A549 (cell line): ENCODE data around the gene DOK7.

Source experiments
- CEBPB ChIP-seq, 2 experiments: fragments of >200 bp in 1 of 2; sonication (Bioruptor Twin) in 1 of 2; formaldehyde crosslinking in 1 of 2; IDR thresholded peaks; 2 replicates each; pipeline ENCODE4 v1.6.1; 2012 to 2016
- CHD2 ChIP-seq: fragments of 150-350 bp; IDR thresholded peaks from 2 replicates; pipeline ENCODE4 v1.6.1; 2014; ENCODE audit warnings: low read length; ENCODE audit not compliant: partially characterized antibody
- CHD4 ChIP-seq: fragments of 200-600 bp; sonication (generic); IDR thresholded peaks from 2 replicates; pipeline ENCODE4 v1.6.1; 2016; ENCODE audit warnings: antibody characterized with exemption, mild to moderate bottlenecking, borderline replicate concordance
- CTCF ChIP-seq: fragments of >200 bp; sonication (Bioruptor Twin); formaldehyde crosslinking; IDR thresholded peaks from 3 replicates; pipeline ENCODE4 v1.5.1; 2016
- EP300 ChIP-seq, 2 experiments: fragments of >200 bp; sonication (Bioruptor Twin); formaldehyde crosslinking; IDR thresholded peaks; 2 replicates in 1 of 2; 3 replicates in 1 of 2; pipeline ENCODE4 v1.6.1; 2016 to 2017
- FOSL2 ChIP-seq, 2 experiments: fragments of 450-650 bp in 1 of 2; fragments of >200 bp in 1 of 2; sonication (Bioruptor Twin) in 1 of 2; formaldehyde crosslinking; IDR thresholded peaks; 2 replicates each; pipeline versions ENCODE4 v1.5.0 to v1.6.1; 2016 to 2020; ENCODE audit warnings: mild to moderate bottlenecking in 1 of 2, moderate library complexity in 1 of 2
- HOXA7 ChIP-seq: fragments of 250-450 bp; sonication (Bioruptor Pico); IDR thresholded peaks from 2 replicates; pipeline ENCODE4 v1.5.0; 2020; ENCODE audit warnings: mild to moderate bottlenecking, moderate library complexity
- MAX ChIP-seq: IDR thresholded peaks from 2 replicates; pipeline ENCODE4 v1.6.1; 2012
- NR3C1 ChIP-seq: fragments of >200 bp; sonication (Bioruptor Twin); formaldehyde crosslinking; IDR thresholded peaks from 3 replicates; pipeline ENCODE4 v1.6.1; 2017
- PBX3 ChIP-seq: IDR thresholded peaks from 2 replicates; pipeline ENCODE4 v1.6.1; 2012
- POLR2A ChIP-seq: IDR thresholded peaks from 2 replicates; pipeline ENCODE4 v1.6.1; 2012; ENCODE audit warnings: mild to moderate bottlenecking, low read length
- RAD21 ChIP-seq, 2 experiments: fragments of >200 bp in 1 of 2; sonication (Bioruptor Twin) in 1 of 2; formaldehyde crosslinking in 1 of 2; IDR thresholded peaks in 1 of 2; conservative IDR thresholded peaks in 1 of 2; 2 replicates in 1 of 2; 3 replicates in 1 of 2; pipeline ENCODE4 v1.6.1; 2012 to 2018; ENCODE audit warnings: inconsistent platforms in 1 of 2
- REST ChIP-seq: fragments of 200-600 bp; sonication (generic); IDR thresholded peaks from 2 replicates; pipeline ENCODE4 v1.6.1; 2016; ENCODE audit warnings: antibody characterized with exemption, mild to moderate bottlenecking, moderate library complexity
- USF2 ChIP-seq: fragments of 450-650 bp; IDR thresholded peaks from 2 replicates; pipeline ENCODE4 v1.6.1; 2014; ENCODE audit warnings: antibody characterized with exemption

- TF ChIP-seq CTCF (no peak), HOXA7 (CRISPR knock-in tag) (no peak), RAD21 (conservative IDR thresholded peaks at IDR 0.05 in 1 of 2, IDR thresholded peaks at IDR 0.05 in 1 of 2) (no peak), CEBPB (IDR thresholded peaks at IDR 0.05) (no peak), NR3C1 (no peak), EP300 (IDR thresholded peaks at IDR 0.05) (no peak), REST (no peak), PBX3 (no peak), USF2 (no peak), POLR2A (no peak), MAX (no peak), CHD4 (no peak), CHD2 (no peak), FOSL2 (IDR thresholded peaks at IDR 0.05) (no peak), FOSL2 (CRISPR knock-in tag; IDR thresholded peaks at IDR 0.05) (no peak)
Observed at GRCh38 chr4:3514221-3514780, 51.2 kb downstream of the DOK7 start.
